A549 (cell line): Measurements from ENCODE around the gene TNF.
"Not testable (repeated sequence)": the region's sequence is repeated elsewhere in the genome, so short reads cannot be mapped to it uniquely, and the experiment has no call there.

ENCODE experiments used
- CHD2 ChIP-seq: fragments of 150-350 bp; IDR thresholded peaks from 2 replicates; pipeline ENCODE4 v1.6.1; 2014; ENCODE audit warnings: low read length; ENCODE audit not compliant: partially characterized antibody
- CTCF ChIP-seq: fragments of >200 bp; sonication (Bioruptor Twin); formaldehyde crosslinking; IDR thresholded peaks from 3 replicates; pipeline ENCODE4 v1.5.1; 2016
- NR3C1 ChIP-seq: fragments of >200 bp; sonication (Bioruptor Twin); formaldehyde crosslinking; IDR thresholded peaks from 3 replicates; pipeline ENCODE4 v1.6.1; 2017
- RFX5 ChIP-seq: fragments of 450-650 bp; IDR thresholded peaks from 2 replicates; pipeline ENCODE4 v1.7.1; 2014; ENCODE audit warnings: antibody characterized with exemption, mild to moderate bottlenecking, moderate library complexity
- SMC3 ChIP-seq: fragments of >200 bp; sonication (Bioruptor Twin); formaldehyde crosslinking; IDR thresholded peaks from 3 replicates; pipeline ENCODE4 v1.6.1; 2018; ENCODE audit warnings: inconsistent platforms

DNA sequence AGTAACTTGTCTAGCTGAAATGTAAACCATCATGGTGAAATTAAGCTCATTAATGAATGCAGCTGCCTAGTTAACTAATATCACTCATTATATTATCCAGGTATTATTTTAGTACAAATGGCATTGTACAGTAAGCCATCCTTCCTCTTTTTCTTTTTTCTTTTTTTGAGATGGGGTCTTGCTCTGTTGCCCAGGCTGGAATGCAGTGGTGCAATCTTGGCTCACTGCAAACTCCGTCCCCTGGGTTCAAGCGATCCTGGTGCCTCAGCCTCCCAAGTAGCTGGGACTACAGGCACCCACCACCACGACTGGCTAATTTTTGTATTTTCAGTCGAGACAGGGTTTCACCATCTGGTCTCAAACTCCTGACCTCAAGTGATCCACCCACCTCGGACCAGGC, 15.3 kb downstream of the TNF start:
- not testable (repeated sequence) for TF ChIP-seq CTCF, SMC3, NR3C1, CHD2, RFX5
